GM21423 (cell line): ENCODE measurements around the gene OR5AC2.

Experiments
- ATAC-seq: cut with Tn5 transposase; IDR thresholded peaks from one replicate; pipeline ENCODE4 v1.9.1; 2021; ENCODE audit warnings: mild to moderate bottlenecking, moderate library complexity; ENCODE audit not compliant: unreplicated experiment

The OR5AC2 gene, protein sequence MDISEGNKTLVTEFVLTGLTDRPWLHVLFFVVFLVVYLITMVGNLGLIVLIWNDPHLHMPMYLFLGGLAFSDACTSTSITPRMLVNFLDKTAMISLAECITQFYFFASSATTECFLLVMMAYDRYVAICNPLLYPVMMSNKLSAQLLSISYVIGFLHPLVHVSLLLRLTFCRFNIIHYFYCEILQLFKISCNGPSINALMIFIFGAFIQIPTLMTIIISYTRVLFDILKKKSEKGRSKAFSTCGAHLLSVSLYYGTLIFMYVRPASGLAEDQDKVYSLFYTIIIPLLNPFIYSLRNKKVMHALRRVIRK

GRCh38 chr3:98086873-98087272, at the start of gene OR5AC2:
TSS of gene OR5AC2 (plus strand) at chr3:98087173. CDS start at chr3:98087173, 0 bp downstream.
- no peak for ATAC-seq

DNA sequence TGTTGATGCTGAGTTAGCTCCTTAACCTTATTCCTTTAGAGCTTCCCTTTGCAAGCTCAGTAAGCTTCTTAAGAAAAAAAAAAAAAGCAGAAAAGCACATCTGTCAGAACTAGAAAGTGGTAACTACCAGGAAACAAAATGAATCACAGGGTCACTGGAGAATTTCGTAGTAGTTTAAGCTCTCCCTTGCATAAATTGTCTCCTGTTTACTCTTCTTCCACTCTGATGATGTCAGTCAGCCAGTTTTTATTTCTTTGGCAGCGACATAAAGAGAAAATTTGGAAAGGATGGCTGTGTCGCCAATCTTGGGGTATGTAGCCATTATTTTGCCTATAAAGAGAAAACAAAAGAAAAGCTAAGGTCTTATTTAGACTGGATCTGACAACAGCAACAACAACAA, 48.7 kb upstream of the OR5AC2 start:
- no peak for ATAC-seq

- ATAC-seq = no peak
These were observed 48.1 kb upstream of the OR5AC2 start for GRCh38 chr3:98038876-98039275.

GRCh38 chr3:98039322-98040024, 47.5 kb upstream of the OR5AC2 start:
- peak; percentile 97 for ATAC-seq

DNA sequence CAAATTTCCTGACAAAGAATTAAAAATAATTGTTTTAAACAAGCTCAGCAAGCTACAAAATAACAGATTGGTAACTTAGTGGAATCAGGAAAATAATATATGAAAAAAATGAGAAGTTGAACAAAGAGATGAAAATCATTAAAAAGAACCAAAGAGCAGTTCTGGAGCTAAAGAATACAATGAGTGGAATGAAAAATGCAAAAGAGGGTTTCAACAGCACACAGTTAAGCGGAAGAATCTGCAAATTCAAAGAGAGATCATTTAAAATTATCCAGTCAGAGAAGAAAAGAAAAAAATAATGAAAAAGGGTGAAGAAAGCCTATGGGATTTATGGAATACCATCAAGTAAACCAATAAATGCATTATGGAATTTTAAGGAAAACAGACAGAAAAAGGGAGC, 45.6 kb upstream of the OR5AC2 start:
- no peak for ATAC-seq

- no peak for ATAC-seq
These were observed 38.4 kb upstream of the OR5AC2 start for GRCh38 chr3:98048586-98048985.

DNA sequence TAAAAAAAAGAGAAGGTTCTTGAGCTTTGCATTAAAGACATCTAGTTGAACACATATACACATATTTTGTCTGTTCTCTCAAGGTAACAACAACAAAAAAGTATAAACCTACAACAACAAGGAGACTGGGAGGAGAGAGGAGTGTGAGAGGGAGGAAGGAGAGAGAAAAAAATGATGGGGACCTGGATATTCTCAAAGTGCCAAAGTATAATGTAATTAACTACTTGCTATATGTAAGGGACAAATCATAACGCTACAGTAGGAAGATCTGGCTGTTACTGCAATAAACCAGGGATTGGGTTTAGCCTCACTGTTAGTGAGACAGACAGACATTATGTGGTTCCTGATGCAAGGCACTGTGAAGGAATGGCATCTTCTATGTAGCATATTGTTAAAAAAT, 37.7 kb upstream of the OR5AC2 start:
- ATAC-seq = no peak

DNA sequence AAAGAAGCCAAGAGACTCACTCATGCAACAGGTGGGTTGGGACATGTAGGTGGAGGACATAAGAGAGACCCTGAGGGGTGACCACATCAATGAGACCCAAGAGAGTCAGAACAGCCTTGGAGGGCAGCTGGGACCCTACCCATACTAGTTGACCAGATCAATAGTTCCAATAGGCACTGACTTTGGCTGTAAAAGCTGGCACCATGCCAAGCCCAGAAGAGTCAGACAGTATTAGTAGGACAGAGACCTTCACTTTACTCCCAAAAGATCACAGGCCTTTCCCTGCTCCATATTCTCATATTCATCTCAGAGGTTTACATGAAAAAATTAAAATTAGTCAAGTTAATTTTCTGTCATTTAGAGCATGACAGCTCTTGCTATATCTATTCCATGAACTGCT, 30.9 kb upstream of the OR5AC2 start:
- no peak for ATAC-seq

DNA sequence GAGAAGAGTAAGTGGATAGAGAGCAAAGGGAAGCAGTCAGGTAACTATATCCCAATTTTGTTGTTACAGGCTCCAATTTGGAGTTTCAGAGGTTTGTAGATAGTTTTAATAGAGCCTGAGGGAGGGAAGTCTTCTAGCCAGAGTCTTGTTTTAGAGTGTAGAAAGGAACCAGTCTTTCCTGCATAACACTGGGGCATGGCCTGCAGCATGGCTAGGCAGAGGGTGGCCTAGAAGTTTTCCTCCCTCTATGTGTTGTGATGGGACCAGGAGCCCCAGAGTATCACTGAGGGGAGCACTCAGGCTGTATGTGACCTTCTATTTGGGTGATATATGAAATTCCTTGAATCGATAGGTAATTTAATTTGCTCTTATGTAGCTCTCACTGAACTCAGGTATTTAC, 29.3 kb upstream of the OR5AC2 start:
- ATAC-seq = no peak

- ATAC-seq = no peak
These were observed 28.6 kb upstream of the OR5AC2 start for GRCh38 chr3:98058244-98058960.

DNA sequence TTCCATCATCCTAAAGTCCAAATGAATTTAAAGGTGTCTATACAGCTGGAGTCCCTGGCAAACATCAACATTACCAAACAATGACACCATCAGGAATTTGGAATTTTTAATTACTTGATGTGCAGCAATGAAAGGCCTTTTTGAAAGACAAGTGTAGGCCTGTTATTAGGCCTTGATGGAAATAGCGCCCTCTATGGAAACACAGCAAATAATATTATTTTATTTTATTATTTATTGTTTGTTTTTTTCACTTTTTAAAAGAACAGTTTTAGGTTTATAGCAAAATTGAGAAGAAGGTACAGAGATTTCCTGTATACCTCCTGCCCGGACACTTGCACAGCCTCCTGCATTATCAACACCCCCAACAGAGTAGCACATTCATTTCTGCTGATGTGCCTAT, 18.1 kb upstream of the OR5AC2 start:
- no peak for ATAC-seq

DNA sequence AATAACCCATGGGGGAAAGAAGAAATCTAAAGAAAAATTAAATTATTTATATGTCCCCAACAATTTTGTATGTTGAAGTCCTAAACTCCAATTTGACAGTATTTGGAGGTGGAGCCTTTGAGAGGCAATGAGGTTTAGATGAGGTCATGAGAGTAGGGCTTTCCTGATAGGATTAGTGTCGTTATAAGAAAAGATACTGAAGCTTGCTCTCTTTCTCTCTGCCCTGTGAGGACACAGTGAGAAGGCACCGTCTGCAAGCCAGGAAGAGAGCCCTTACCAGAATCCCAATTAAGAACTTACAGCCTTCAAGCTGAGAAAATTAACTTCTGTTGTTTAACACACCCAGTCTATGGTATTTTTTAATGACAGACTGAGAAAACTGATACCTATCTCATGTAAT, 16.1 kb upstream of the OR5AC2 start:
- ATAC-seq = no peak

DNA sequence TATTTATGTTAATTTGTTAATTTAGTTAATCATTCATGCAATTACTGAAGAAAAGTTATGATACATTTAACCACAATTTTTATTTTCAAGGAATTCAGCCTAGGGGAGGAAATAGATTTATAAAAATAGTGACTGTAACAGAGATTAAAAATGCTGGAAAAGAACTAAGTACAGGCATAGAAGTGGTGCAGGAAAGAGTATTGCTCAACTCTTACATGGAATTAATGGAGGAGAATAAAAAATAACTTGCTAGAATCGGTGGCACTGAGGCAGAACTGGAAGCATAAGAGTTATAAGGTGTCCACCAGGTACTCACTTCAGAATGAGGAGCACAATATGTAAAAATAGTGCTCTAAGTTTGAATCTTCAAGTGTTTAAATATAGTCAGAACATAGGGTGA, 13.5 kb upstream of the OR5AC2 start:
- no peak for ATAC-seq

GRCh38 chr3:98095882-98096281, 8.9 kb downstream of the OR5AC2 start:
- ATAC-seq = no peak

- ATAC-seq = no peak
These were observed 12.9 kb downstream of the OR5AC2 start for GRCh38 chr3:98099848-98100247.

- no peak for ATAC-seq
These were observed 21.2 kb downstream of the OR5AC2 start for GRCh38 chr3:98108162-98108561.

DNA sequence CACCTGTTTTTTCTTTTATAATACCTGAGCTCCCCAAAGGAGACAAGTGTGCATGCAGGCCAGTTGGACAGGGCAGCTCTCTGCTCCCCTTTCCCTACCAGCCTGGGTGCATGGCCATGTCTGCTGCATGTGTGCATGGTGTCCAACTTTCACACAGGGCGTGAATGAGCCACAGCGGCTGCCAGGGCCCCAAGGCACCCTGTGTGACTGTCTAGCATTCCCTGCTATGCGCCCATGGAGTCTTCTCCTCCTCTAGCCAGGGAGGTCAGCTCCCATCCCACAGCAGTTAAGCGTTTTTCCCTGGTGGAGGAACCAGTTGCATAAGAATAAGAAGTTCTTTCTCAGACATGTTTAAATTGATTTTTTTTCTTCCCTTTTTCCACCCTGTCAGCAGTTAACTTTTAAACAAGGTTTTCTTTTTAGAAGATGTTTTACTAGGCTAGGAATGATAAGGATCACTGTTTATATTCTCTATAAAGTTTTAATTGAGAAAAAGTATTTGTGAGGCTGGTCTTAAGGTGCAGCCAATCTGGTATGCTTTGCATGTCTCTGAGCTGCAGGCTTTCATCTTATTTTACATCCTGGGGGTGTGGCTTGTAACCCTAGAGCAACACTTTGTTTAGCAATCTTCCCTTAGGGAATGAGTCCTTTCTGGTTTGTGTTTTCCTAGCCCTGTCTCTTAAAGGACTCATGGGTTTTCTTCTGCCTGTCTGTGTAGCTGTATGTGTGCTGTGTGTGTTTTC, 23.0 kb downstream of the OR5AC2 start:
- no peak for ATAC-seq

- ATAC-seq = no peak
These were observed 23.6 kb downstream of the OR5AC2 start for GRCh38 chr3:98110550-98110908.

GRCh38 chr3:98114264-98114663, 27.3 kb downstream of the OR5AC2 start:
- ATAC-seq = no peak

DNA sequence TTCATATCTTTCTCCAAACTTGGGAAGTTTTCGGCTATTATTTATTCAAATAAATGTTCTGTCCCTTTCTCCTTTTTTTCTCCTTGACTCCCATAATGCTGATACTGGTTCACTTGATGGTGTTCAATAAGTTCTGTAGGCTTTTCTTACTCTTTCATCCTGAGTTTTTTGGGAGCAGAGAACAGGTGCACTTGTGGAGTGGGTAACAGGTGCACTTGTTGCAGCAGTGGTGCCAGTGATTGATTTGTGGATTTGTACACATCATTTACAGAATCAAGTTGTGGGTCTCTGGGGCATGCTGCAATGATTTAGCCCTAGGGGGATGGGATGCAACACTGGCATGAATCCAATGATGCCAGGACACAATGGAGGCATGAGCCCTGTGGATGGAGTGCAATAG, 28.7 kb downstream of the OR5AC2 start:
- ATAC-seq = no peak

DNA sequence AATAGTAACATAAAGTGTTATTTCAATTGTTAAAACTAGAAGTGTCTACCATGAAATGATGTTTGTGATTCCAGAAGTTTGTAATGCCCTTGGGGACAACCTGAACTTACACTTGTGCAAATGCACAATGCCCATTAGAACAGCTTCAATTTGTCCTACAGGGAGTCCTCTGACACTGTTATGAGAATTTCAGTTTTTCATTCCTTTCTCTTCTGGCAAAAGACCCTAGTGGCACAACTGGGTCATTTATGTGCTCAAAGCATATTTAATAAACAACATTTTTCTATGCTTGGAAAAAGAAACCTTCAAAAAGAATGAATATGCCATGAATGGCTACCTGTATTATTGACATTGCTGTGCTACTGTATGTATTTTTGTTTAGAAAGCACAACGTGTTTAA, 43.4 kb downstream of the OR5AC2 start, which contains the start of gene OR5H1:
OR5H1 (plus strand) TSS at position 301 of the 400 bp plus-strand sequence. CDS start 1,977 bp downstream, outside the sequence.
- no peak for ATAC-seq
